GM19467 (cell line): ENCODE results near the gene BBX.

ENCODE experiments used
- ATAC-seq: cut with Tn5 transposase; IDR thresholded peaks from one replicate; pipeline ENCODE4 v1.9.1; 2021; ENCODE audit warnings: mild to moderate bottlenecking, moderate library complexity; ENCODE audit not compliant: unreplicated experiment

BBX gene

DNA sequence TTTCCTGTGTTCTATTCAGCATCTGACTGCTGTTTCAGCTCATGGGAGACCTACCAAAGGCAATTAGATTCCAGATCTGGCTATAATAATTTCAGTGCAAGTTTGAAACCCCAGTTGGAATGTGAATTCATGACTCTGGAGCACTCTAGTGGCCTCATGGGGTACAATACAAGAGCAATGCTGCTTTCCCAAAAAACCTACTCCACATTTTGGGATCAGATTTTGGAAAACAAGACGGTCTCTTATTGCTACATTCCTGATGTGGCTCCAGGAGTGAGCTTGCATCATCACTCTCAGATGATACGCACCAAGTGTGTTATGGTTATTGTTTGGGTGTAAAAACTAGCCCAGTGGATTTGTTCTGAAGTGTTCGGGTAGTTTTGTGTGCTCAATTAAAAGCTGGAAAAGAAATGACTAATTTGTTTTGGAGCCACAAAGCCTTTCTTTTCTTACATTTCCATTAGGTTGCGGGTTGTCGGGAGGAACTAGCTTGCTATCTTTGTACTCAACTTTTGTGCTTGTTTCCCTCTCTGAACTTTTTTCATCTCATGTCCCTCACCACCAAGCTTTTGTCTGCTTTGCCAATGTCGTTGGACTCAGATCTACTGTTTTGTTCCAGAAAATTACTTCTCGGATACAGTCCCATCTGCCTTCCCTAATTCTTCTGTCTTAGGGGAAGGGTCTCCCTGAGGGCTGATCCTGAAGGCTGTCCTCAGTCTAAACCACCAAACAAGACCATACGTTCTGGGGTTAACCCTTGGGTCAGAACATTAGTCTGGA is 272.1 kb downstream of the BBX start:
- no peak for ATAC-seq

DNA sequence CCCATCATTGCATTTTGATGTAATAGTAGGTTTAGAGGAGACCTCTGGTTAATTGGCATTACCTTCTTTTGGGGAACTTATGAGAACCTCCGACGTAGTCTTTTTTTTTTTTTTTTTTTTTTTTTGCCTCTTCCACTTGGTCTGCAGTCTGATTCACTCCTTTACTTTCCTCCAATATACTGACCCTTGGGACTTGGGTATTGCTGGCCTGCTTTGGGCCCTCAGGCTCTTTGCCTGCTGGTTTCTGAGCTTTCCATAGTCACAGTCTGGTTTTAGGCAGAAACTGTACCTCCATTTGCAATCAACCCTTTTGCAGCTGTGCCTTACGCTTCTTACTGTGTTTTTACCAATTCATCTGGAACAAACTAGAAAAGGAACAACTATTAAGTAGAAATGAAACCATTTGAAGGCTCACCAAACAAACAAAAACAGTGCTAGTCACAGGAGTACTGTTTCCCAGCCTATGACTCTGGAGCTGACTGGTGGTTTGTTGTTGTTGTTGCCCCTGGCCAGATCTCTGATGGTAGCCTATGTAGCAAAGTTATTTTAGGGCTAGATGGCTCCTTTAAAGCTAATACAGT is 272.8 kb downstream of the BBX start:
- no peak for ATAC-seq

DNA sequence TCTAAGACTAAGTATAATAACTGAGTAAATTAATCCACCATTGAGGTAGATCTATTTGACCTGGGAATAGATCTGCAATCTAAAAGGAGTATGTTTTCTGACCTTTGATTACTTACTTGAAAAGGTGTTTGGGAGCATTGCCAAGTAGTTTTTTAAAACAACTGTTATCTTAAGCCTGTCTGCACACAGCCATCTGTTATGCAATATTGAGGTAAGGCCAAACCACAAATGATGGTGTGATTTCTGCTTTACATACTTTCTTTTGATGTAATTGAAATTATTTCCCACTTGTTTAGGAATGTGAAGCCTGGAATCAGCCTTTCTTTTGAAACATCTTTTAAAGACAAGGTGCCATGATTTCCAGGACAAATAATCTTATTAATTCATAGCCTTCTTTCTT is 274.0 kb downstream of the BBX start:
- ATAC-seq = no peak

DNA sequence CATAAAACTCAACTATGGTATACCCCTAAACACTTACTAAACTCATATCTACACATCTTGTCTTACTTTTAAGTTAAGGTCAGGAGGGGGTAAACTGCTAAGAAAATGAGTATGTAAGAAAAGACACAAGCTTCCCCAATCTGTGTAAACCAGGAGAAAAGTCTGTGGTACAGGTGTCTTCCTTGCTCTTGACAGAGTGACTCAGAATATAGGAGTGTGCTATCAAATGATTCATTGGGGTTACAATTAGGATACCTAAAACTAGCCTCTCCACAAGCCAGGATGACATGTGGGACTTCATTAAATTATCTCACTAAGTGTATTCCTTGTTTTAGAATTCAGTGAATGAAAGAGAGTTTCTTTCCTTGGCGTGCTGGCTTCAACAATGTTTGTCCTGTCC is 274.8 kb downstream of the BBX start:
- no peak for ATAC-seq

DNA sequence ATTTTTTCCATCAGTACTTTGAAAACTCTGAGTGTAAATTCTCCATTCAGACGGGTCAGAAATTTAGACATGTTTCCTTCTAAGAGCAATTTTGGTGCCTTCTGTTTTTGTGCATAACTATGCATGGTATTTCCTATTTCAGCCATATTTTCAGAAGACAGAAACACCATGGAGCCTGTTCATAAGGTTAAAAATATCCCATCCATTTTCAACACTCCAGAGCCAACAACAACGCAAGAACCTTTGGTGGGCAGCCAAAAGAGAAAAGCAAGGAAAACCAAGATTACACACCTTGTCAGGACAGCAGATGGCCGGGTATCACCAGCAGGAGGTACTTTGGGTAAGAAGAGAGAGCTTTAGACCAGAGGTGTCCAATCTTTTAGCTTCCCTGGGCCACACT is 275.6 kb downstream of the BBX start:
- no peak for ATAC-seq

DNA sequence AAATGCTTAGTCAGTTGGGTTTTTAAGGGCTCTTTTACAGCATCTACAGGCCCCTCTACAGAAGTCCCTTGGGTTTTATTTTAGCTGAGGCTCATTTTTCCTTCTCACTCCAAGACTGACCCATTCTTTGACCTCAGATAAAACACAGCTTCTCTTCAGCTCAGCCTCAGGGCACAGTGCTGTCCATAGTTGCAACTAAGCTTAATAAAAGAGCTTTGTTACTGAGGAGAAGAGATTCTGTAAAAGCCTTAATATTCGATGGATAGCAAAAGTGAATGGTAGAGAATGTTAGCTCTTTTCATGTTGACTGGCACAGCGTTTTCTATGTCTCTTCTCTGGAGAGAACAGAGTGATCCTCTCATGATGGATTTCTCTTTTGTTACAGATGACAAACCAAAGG is 277.9 kb downstream of the BBX start:
- no peak for ATAC-seq

DNA sequence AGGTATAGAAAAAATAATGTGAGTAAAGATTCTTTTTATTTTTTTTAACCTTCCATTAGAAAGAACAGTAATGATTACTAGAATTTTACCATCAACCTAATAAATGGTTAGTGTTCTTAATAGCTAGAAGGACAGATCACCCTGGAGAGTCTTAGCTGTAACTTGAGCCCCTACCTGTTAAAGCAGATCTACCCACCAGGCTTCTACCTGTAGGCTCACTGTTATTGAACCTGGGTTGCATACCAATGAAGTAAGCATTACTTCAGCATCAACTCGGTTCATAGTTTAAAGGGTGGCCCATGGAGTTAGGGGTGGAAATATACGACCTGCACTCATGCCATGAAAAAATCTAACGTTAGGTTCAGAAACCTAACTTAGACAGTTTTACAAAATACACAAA is 280.4 kb downstream of the BBX start:
- ATAC-seq = no peak

DNA sequence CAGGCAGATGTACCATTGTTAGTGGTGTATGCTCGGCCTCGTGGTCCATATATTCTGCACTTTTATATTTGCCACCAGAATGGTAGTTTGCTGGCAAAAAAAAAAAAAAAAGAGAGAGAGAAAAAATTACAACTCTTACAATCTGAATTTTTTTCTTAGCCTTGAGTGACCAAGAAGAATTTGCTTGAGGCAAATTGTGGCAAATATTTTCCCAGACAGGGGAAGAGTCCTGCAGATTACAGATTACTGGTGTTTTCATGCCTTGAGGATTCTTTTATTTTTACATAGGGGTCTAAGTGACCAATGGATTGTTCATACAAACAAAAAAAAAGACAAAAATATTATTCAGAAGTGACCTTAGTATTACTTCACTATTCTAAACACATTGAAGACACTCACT is 283.3 kb downstream of the BBX start:
- ATAC-seq = no peak

DNA sequence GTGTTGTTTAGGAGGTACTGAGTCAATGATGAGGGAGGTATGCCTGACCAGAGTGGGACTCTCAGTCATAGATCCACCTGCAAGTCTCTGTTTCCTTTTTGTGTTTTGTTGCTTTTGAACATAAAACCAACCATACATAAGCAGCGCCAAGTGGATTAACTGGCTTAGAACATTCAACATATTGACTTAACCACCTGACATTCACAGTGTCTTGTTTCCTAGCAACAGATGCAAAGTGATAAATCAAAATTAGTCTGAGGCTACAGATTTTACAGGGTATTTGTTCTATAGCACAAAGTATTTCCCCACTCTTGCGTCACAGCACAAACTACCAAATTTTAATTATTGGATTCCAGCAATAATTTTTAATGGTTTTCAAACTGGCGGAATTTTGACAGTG is 283.8 kb downstream of the BBX start:
- ATAC-seq = no peak

DNA sequence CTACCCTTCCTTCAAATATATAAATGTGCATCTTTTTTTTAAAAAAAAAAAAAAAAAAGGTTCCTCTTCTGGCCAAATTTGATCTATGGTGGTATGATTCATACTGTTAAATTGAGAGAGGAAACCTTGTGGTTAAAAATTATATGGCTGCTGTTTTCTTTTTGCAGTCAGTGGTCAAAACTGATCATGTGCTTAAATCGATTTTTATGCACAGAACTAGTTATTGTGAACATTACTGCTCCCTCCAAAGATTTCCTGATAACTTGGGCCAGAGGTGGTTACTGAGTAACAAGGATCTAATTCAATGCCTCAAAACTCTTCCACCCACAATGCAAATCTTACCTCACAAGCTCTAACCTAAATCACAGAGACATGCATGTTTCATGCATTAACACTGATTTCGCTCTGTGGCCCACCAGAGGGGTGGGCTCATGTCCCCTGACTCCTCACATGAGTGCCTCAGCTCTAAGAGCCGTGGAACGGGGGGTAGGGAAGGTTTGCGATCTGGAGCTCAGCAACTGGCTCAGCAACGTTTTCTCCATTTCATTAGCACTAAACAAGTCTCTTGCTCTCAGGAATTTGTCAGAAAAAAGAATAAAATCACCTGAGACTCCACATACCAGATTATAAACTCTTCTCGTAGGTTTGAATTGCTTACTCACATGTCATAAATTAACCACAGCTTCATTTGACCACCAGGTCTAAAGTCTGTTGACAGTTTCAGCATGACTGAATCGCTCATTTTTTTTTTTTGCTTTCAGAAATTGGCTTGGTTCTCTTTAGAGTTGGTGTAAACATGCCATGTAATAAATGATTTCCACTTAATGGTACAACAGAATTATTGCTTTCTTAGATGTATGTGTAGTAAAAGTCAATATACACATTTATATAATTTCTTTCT is 287.7 kb downstream of the BBX start:
- ATAC-seq = peak; percentile 52

DNA sequence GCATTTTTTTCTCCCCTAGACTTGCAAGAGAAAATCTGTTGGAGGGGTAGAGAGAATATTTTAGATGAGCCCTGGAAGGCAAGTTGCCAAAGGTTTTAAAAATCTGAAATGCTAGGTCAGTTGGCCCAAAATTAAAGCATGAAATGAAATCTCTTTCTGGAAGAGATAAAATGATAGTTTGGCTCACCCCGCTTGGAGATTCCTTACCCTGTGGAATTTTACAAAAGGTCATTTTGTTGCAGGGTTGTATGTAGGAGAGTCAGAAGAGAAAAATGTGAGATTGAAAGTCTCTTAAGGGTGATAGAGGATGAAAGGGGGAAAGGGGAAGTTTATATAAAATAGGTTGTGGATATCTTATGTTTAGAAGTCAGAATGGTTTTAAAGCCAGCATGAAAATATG is 290.3 kb downstream of the BBX start:
- no peak for ATAC-seq

DNA sequence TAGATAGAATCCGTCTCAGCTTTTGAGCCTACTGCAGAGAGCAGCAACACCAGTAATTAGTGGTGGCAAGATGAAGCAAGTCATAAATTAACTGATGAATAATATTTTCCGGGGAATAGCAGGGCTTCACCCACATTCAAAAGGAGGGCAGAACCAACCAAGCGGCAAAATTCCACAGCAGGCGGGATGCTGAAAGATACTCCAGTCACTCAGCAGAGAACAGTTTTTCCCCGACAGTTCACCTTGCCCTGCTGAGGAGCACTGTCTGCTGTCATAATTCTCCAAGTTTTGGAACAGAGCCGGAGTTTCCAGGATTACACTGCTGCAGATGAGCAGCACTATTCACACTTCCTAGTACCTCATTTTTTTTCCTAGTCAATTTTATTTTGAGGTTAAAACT is 293.3 kb downstream of the BBX start:
- no peak for ATAC-seq

DNA sequence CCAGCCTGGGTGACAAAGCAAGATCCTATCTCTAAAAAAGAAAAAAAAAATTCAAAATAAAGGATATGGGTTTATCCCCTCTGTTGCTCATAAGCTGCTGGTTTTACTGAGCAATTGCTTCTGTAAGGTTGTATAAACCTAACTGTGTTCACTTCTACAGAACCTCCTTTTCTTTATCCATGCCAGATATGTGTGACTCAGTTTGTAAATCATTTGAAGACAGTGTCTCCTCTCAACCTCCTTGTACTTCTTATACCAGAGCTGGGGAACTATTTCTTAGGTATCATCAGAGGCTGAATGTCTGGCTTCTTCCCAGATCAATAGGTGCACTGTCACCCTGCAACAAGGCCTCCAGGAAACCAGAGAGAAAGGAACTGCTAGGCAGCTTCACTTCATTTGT is 294.3 kb downstream of the BBX start:
- no peak for ATAC-seq

DNA sequence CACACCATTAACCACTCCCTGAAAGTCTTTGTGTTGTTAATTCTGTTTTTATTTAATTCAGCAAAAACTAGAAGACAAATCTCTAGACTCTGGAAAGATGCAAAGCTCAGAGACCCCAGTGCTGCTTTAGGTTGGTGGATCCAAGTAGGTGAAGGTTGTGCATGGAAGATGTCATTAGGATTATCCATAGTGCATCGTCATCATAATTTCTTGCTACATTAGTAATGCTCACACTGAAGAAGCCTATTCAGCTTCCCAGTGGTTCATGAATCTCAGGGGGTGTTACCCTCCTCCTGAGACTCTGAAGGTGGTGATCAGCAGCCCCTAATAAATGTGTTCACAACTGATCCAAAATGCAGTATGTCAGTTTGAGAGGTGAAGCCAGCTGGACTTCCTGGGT is 295.3 kb downstream of the BBX start:
- no peak for ATAC-seq

DNA sequence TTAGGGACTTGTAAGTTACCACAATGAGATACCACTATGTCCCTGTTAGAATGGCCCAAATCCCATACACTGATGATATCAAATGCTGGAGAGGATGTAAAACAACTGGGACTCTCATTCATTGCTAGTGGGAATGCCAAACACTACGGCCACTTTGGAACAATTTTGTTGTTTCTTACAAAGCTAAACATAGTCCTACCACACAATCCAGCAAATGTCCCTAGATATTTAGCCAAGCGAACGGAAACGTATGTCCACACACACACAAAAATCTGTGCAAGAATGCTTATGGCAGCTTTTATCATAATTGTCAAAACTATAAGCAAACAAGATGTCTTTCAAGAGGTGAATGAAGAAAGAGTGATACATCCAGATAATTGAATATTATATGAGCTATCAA is 296.9 kb downstream of the BBX start:
- ATAC-seq = no peak

DNA sequence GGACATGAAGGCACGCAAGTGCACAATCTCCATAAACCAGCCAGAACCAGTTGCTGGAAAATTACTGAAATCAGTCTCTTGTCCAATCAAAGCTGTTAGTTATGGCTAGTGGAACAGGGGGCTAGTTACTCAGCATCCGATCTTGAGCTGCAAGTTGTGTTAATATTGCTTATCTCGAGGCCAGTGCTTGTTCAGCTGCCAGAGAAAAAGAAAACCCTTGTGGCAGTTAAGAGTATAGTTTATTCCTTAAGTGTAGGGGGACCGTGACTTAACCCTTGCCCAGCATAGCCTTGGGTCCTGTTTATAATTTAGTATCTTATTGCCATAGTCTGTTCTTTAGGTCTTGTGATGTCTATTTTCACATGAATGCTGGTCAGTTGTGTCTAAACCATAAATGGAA is 299.5 kb downstream of the BBX start:
- ATAC-seq = no peak

DNA sequence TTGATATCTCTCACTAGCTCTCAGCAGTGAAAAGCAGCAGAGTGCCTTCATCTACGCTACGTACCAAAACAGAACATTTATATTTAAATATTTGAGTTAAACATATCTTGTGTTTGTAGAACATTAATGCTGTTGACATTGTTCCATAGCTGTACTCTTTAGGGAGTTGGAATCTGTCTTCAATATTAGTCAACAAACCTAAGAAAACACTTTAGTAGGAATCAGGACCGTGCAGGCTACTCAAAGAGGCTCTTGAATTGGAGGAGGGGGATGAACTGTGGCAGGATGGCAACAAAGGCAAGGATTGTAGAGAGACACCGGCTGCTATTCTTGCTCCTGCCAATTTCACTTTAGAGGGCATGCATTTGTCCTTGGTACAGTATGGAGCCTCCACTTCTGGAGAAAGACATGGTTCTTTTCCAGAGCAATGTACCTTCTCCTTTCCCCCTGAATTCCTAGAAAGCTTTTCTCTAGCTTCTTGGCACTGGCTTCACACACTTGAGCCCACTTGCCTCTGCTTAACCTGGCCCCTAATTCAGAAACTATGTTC is 302.1 kb downstream of the BBX start:
- no peak for ATAC-seq

DNA sequence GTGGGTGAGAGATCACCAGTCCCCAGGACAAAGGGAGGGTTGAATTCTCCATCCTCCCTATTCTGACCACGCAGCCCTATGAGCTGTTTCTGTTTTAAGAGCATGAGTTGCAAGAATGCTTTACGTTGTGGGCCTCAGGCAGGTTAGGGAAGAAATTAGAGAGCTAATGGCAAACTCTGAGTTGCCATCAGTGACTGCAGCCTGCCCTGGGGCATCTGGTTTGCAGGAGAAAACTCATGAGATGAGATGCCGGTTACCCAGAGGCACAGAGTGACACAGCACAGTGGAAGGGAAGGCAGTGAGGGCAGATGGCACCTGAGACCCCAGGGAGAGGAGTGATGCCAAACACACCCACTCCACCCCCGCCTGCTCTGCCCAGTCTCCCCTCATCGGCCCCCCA is 302.8 kb downstream of the BBX start:
- no peak for ATAC-seq

DNA sequence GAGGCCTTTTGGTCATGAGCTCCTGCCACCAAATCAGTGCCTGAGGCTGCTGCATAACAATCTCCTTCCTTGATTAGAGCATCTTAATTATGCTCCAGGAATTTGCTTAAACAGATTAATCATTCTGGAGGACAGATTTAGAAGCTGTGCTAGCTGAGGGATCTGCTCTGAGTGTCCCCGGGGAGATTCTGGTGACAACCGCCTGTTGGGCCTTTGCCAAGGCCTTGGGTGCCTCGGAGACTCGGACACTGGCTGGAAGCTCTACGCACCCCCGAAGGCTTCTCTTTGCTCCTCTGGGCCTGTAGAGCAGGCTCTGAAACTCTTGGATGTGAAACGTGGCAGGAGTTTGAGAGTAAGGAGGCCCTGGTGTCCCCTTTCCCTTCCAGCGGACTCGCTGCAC is 304.0 kb downstream of the BBX start:
- ATAC-seq = no peak

DNA sequence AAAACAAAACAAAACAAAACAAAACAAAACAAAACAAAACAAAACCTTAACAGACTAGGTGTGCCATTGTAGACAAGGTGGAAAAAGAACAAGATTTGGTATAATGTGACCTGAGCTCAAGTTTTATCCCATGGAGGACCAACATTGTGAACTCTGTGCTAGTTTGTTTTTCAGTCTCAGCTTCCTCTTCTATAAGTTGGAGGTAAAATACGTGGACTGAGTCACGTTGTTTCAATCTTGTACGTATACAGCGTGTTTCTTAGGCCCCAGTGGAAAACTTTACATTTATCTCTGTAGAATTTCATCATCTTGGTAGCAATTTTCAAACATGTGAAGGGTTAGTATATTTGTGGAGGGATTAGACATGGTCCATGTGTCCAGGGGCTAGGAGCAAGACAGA is 306.4 kb downstream of the BBX start:
- no peak for ATAC-seq

DNA sequence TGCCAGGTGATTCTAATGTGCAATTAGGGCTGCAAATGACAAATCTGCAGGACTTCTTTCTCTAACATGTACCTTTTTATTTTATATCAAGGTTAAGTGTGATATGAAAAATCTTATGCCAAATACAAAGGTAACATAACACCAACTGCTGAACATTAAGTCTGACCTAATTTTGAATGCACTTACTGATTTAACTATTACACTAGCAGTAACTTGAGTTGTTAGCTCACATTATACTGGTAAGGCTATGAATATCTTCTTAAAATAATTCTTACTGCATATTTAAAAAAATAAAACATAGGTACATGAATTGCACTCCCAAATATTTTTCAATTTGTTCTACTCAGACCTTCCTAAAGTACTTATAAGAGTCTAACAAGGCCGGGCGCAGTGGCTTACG is 308.8 kb downstream of the BBX start:
- no peak for ATAC-seq

DNA sequence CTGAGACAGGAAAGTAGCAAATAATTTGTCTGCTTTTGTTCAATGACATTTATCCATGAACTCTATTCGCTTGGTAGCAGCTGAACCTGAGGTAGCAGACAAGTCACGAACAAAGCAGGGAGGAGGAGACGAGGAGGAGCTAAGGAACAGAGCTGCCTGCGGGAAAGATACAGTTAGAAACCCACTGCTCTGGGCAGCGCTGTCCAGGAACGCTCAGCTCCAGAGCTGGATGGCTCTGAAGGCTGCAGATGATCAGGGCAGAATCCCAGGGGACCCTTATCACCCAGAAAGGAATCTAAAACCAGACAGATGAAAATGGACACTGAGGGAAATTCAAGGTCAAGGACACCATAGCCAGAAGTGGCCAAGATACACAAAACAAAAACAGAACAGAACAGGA is 310.3 kb downstream of the BBX start:
- no peak for ATAC-seq
